ENCODE measurements around the gene LPCAT1. TPM values are rescaled to one million over a fixed set of nuclear protein-coding genes. Genes with fewer than 3 reads are reported as not detected.
"Not testable (repeated sequence)": the region's sequence is repeated elsewhere in the genome, so short reads cannot be mapped to it uniquely, and the experiment has no call there.

The LPCAT1 gene
- total RNA-seq, 1 donor from 2014 or later: 24.2 TPM

DNA sequence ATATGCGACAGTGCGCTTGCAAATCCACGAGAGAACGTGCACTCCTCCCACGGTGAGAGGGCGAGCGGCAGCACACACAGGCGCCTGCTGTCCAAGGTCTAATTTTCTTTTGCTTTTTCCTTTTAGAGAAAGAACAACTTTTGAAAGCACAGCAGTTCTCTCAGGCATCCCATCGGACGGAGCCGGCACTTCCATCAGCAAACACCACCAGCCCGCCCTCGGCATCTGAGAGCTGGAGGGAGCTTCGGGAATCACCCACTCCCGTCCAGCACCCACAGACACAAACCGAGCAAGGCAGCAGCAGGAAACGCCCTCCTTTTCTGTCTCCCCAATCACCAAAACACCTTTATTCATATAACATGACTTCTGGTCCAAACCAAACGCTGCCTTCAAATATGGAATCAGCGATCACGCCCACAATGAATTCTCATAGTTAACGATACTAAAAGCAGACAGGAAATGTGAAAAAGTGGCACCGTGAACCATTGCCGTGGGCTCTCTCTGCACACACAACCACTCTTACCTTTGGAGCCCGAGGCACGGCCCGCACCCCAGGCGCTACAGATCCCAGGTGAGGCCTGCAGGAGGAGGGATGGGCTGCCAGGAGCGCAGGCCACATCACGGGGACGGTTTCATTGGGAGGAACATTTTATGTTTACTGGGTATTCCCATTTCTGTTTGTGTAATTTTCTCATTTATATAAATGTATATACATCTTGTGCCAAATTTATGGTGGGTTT is 14.2 kb downstream of the LPCAT1 start:
- DNase-seq: no peak

- DNase-seq: no peak
These were observed 15.0 kb downstream of the LPCAT1 start for GRCh38 chr5:1508659-1509290.

DNA sequence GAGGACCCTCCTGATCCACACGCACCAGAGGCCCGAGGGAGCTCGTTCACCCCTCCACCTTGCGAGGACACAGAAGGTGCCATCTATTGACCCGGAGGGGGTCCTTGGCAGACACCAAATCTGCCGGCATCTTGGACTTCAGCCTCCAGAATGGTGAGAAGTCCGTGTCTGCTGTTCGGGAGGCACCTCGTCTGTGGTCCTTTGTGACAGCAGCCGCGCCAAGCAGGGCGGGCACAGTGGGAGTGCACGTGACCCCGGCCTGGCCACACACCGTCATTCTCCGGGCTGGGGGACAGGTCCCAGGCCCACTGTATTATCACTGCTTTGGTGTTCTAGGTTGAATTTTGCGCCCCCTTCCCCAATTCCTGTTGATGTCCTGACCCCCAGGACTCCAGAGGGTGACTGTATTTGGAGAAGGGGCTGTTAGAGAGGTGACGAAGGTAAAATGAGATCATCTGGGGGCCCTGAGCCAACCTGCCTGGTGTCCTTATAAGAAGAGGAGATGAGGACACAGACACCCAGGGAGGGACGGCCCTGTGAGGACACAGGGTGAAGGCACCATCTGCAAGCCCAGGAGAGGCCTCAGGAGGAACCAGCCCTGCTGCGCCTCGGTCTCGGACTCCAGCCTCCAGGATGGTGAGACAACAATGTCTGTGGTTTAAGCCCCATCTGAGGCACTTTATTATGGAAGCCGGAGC is 15.7 kb downstream of the LPCAT1 start:
- DNase-seq: no peak

GRCh38 chr5:1507457-1507856 is 16.3 kb downstream of the LPCAT1 start:
- no peak for DNase-seq

- no peak for DNase-seq
These were observed 16.8 kb downstream of the LPCAT1 start for GRCh38 chr5:1507014-1507375.

- no peak for DNase-seq
These were observed 17.3 kb downstream of the LPCAT1 start for GRCh38 chr5:1506242-1507013.

DNA sequence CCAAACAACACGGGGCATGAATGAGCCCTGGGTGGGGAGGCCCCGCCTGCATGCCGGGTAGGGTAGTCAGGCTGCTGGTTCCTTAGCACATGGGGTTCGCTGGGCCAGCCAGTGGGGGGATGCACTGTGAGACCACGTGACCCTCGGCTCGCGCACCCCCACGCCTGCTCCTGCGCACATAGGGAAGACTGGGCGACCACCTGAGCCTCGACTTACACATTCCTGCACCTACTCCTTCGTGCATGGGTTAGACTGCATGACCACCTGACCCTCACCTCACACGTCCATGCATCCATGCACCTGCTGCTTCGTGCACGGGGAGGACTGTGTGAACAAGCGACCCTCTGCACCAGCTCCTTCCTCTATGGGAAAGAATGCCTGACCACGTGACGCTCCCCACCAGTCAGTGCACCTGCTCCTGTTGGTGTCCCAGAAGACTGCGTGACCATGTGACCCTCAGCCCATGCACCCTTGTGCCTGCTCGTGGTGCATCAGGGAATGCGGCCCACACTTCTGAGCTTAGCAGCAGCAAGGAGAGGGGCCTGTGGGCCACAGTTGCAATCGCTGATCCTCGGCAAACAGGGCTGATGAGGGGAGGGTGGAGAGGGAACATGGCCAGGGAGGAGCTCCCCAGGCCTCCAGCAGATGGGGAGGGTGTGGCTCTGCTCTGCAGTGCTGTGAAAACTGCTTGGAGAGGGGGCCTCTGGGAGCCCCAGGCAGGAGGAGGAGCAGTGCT is 18.1 kb downstream of the LPCAT1 start:
- peak; percentile 65 for DNase-seq

- not testable (repeated sequence) for DNase-seq
These were observed 18.7 kb downstream of the LPCAT1 start for GRCh38 chr5:1505089-1505488.

- DNase-seq: no peak
These were observed 19.1 kb downstream of the LPCAT1 start for GRCh38 chr5:1504617-1505016.

GRCh38 chr5:1504069-1504595 is 19.6 kb downstream of the LPCAT1 start:
- no peak for DNase-seq

- DNase-seq: peak; percentile 17
These were observed 20.3 kb downstream of the LPCAT1 start for GRCh38 chr5:1503241-1504068.

- no peak for DNase-seq
These were observed 21.0 kb downstream of the LPCAT1 start for GRCh38 chr5:1502737-1503120.

DNA sequence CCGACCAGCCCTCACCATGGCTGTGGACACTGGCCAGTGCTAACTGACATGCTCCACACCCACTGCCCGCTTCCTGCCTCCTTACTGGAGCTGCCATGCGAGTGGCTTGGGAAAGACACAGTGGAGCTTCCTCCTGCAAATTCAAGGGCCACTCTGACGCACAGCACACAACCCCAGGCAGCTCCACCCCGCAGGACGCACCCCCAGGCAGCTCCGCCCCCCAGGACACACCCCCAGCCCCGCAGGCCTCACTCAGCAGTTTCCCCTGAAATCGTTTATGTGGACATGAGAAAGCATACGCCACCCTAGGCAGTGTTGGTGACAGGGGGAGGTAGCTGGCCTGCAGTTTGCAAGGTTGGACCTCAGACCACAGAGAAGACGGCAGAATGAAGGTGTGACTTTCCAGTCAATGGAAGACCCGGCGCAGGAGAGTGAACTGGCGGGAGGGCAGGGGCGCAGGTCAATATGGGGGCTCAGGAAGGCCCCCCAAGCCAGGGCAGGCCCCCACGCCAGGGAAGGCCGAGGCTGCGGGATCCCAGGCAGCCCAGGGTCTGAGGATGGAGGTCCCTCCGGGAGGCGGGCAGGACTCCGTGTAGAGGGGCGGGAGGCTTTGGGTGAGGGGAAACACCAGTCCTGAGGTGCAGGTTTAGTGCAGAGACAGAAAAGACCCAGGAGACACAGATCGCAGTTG is 21.6 kb downstream of the LPCAT1 start:
- DNase-seq: peak; percentile 18

GRCh38 chr5:1501372-1502045 is 22.3 kb downstream of the LPCAT1 start:
- no peak for DNase-seq

- DNase-seq: peak; percentile 58
These were observed 23.2 kb downstream of the LPCAT1 start for GRCh38 chr5:1500411-1501091.

DNA sequence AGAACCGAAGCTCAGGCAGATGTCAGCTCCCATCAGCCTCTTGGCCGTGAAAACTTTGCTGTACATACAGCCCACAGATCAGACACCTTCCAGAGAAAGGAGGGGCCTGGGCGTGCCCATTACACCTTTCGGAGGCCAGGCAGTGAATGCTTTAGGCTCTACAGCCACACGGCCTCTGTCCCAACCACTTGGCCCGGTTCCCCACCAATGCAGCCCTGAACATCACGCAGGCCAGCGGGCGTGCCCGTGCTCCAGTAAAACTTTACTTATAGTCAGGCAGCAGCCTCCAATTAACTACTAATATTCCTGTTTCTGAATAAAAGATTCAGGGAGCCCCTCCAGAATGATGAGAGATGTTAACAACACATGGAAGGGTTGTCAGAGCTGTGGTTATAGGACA is 23.9 kb downstream of the LPCAT1 start:
- DNase-seq: no peak

DNA sequence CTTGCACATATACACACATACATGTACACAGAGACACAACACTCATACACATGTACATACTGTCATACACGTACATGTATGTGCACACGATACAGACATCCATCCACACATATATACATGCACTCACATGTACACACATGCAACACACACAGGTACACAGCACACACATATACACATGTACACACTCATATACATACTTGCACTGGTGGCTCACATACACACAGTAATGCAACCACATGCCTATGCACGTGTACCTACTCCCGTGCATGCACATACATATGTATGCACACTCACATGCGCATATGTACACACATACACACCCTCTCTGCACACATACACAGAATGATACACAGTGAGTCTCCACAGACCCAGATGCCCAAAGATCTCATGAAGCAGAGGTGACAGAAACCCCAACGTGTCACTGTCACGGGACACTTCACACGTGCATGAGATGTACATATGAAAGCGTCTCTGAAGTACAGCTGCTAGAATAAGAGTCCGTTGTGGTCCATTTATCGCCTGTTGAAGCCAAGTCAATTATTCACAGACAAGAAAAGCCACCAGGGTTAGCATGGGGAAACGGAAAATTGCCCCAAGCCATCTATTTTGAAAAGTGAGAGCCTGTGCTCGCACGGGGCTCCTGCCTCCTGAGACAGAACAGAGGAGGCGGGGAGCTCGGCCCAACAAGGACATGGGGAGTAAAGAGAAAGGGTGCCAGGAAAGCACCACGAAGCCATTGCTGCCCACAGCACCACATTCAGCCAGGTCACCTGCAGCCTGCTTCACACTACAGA is 24.9 kb downstream of the LPCAT1 start:
- no peak for DNase-seq
